HepG2 (cell line): Measurements from ENCODE around the gene COASY. TPM values are rescaled to one million over a fixed set of nuclear protein-coding genes. Genes with fewer than 3 reads are reported as not detected.

ENCODE experiments used
- ADNP ChIP-seq: sonication (generic); formaldehyde crosslinking; IDR thresholded peaks from 2 replicates; pipeline ENCODE4 v1.4.0; 2020; ENCODE audit warnings: missing genetic modification reagents
- AKNA ChIP-seq: sonication (generic); formaldehyde crosslinking; IDR thresholded peaks from 2 replicates; pipeline ENCODE4 v1.4.0; 2020; ENCODE audit warnings: missing genetic modification reagents, borderline replicate concordance
- BORCS8-MEF2B ChIP-seq: sonication (generic); formaldehyde crosslinking; IDR thresholded peaks from 2 replicates; pipeline ENCODE4 v1.8.0; 2022; ENCODE audit warnings: mild to moderate bottlenecking, missing genetic modification reagents
- DZIP1 ChIP-seq: sonication (generic); formaldehyde crosslinking; IDR thresholded peaks from 2 replicates; pipeline ENCODE4 v1.5.0; 2020; ENCODE audit warnings: mild to moderate bottlenecking, missing genetic modification reagents
- HES4 ChIP-seq: sonication (generic); formaldehyde crosslinking; IDR thresholded peaks from 2 replicates; pipeline ENCODE4 v1.9.0; 2021; ENCODE audit warnings: mild to moderate bottlenecking, missing genetic modification reagents, borderline replicate concordance
- RBM22 ChIP-seq: fragments of 200-400 bp; formaldehyde crosslinking; optimal IDR thresholded peaks from 2 replicates; pipeline ENCODE3; 2017; ENCODE audit warnings: mild to moderate bottlenecking, low read length, moderate library complexity
- SRSF9 ChIP-seq: fragments of 200-400 bp; formaldehyde crosslinking; IDR thresholded peaks from 2 replicates; pipeline ENCODE4 v1.6.1; 2018; ENCODE audit warnings: borderline replicate concordance, mild to moderate bottlenecking, low read depth, low read length; ENCODE audit not compliant: insufficient read depth, poor library complexity, severe bottlenecking
- STAT5B ChIP-seq: sonication (generic); formaldehyde crosslinking; IDR thresholded peaks from 2 replicates; pipeline ENCODE4 v1.4.0; 2020; ENCODE audit warnings: missing genetic modification reagents
- WIZ ChIP-seq: sonication (generic); formaldehyde crosslinking; IDR thresholded peaks from 2 replicates; pipeline ENCODE4 v1.5.1; 2020; ENCODE audit warnings: mild to moderate bottlenecking, missing genetic modification reagents
- ZBTB14 ChIP-seq: sonication (generic); formaldehyde crosslinking; IDR thresholded peaks from 2 replicates; pipeline ENCODE4 v1.4.0; 2020; ENCODE audit warnings: missing genetic modification reagents
- ZBTB26 ChIP-seq: IDR thresholded peaks from 2 replicates; pipeline ENCODE4 v1.6.1; 2016; ENCODE audit warnings: missing compliant biosample characterization, missing genetic modification reagents, borderline replicate concordance
- ZNF101 ChIP-seq: sonication (generic); formaldehyde crosslinking; IDR thresholded peaks from 2 replicates; pipeline ENCODE4 v1.4.0; 2020; ENCODE audit warnings: mild to moderate bottlenecking, low read depth, missing genetic modification reagents, borderline replicate concordance
- ZNF207 ChIP-seq: fragments of 450-650 bp; IDR thresholded peaks from 2 replicates; pipeline ENCODE4 v1.6.1; 2016; ENCODE audit warnings: antibody characterized with exemption, borderline replicate concordance
- ZNF460 ChIP-seq: sonication (generic); formaldehyde crosslinking; IDR thresholded peaks from 2 replicates; pipeline ENCODE4 v1.5.1; 2020; ENCODE audit warnings: missing genetic modification reagents, mild to moderate bottlenecking, borderline replicate concordance
- ZNF501 ChIP-seq: sonication (generic); formaldehyde crosslinking; IDR thresholded peaks from 2 replicates; pipeline ENCODE4 v1.5.1; 2020; ENCODE audit warnings: mild to moderate bottlenecking, moderate library complexity, missing genetic modification reagents
- ZNF547 ChIP-seq: sonication (generic); formaldehyde crosslinking; IDR thresholded peaks from 2 replicates; pipeline ENCODE4 v1.5.1; 2020; ENCODE audit warnings: mild to moderate bottlenecking, missing genetic modification reagents
- ZNF773 ChIP-seq: sonication (generic); formaldehyde crosslinking; IDR thresholded peaks from 2 replicates; pipeline ENCODE4 v1.4.0; 2020; ENCODE audit warnings: missing genetic modification reagents, borderline replicate concordance
- polyA plus RNA-seq, 8 experiments: library from polyadenylated mRNA; depleted of rRNA in 3 of 8; stranded (reverse) in 7 of 8; unstranded in 1 of 8; fragments of >200 nt; fragmentation: Illumina TruSeq in 4 of 8; extraction: Trizol in 4 of 8; gene quantifications; 2 replicates each; pipeline versions ENCODE4 v1.2.1 to v1.2.3, GENCODE V29; 2011 to 2016; ENCODE audit warnings: low read depth in 4 of 8, missing spikeins in 1 of 8, mixed read lengths in 1 of 8; ENCODE audit not compliant: insufficient read depth in 1 of 8
- total RNA-seq, 5 experiments: library from RNA; depleted of rRNA; stranded (reverse); fragments of >200 nt; fragmentation: Illumina TruSeq; extraction: Trizol; gene quantifications; 2 replicates each; pipeline ENCODE4 v1.2.3, GENCODE V29; 2016; ENCODE audit warnings: low read depth in 1 of 5

COASY gene
- total and polyA plus RNA-seq, 2 of the 13 experiments (the other 11 are each of a cell fraction or from before 2014, with no cell fraction given): 90.7 to 125 TPM

- TF ChIP-seq AKNA (0 out of 2 replicates have a peak, but pooled peaks have one; percentile 20), ADNP (no peak), ZNF207 (no peak), SRSF9 (no peak), ZBTB26 (CRISPR knock-in tag) (no peak; the same call in 1 of the 2 replicates), ZNF547 (CRISPR knock-in tag) (peak; percentile 90), ZNF101 (CRISPR knock-in tag) (no peak; the same call in 1 of the 2 replicates), HES4 (CRISPR knock-in tag) (peak; percentile 51; the same call in 1 of the 2 replicates), ZNF460 (CRISPR knock-in tag) (no peak), RBM22 (peak; percentile 91), ZNF501 (CRISPR knock-in tag) (peak; percentile 86), WIZ (peak; percentile 88; the same call in 1 of the 2 replicates), DZIP1 (CRISPR knock-in tag) (peak; percentile 90), ZNF773 (CRISPR knock-in tag) (peak; percentile 45; the same call in 1 of the 2 replicates), ZBTB14 (no peak), BORCS8-MEF2B (CRISPR knock-in tag) (peak; percentile 93), STAT5B (CRISPR knock-in tag) (no peak; the same call in 1 of the 2 replicates)
These were observed 15.8 kb downstream of the COASY start, which contains the start of gene PSMC3IP (continued) for GRCh38 chr17:42577532-42578281.
